Measurements from ENCODE around the gene LYSMD1. TPM values are rescaled to one million over a fixed set of nuclear protein-coding genes. Genes with fewer than 3 reads are reported as not detected.
"Not testable (repeated sequence)": the region's sequence is repeated elsewhere in the genome, so short reads cannot be mapped to it uniquely, and the experiment has no call there.

LYSMD1 gene
- total and polyA plus RNA-seq, 5 experiments from 2014 or later: 0.23 to 4.5 (median 1.4) TPM; not detected in 1

DNA sequence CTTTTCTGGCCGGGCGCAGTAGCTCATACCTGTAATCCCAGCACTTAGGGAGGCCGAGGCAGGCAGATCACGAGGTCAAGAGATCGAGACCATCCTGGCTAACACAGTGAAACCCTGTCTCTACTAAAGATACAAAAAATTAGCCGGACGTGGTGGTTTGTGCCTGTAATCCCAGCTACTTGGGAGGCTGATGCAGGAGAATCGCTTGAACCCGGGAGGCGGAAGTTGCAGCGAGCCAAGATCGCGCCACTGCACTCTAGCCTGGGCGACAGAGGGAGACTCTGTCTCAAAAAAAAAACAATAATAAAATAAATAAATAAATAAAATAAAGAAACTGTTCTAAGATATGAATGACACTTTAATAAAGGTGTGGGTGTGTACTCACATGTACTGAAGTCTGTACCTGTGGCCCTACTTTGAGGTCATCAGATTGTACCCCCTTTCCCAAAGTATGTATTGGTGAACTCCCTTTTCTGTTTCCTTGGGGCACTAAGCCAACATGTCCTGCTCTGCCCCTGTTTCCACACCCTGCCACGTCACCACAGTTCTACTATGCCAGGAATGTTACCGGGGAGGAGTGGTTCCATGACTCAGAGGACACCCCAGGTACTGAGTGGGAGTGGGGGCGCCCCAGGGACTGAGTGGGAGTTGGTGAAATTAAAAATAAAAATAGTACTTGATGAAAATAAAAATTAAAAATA is 29.3 kb upstream of the LYSMD1 start:
- POLR2A ChIA-PET: interaction anchor here (0.6 to 0.8 kb wide), 3 partner anchors 17 to 163 kb away, joined by 3 to 7 read pairs (median 4); no protein-coding TSS in a partner anchor
- H3K27ac Mint-ChIP-seq: not testable (repeated sequence)

DNA sequence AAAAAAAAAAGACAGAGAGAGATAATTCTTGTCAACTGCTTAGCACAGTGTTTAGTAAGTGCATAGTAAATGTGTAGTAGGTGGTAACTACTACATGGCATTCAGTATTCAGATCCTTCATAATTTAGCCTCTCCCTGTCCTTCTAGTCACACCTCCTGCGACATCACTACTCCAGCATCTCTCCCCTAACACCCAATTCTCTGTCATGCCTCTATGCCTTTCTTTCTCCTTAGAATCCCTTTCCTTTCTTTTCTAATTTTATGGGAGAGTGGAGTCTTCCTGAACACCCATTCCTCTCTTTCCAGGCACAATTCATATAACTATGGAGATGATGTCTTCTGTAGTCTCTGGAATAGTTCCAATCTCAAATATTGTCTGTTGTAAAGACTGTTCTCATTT is 28.2 kb upstream of the LYSMD1 start:
- Mint-ChIP-seq H3K9me3 (no peaks in the 10 kb centered on the region), H3K36me3 (peaks cover 0 to 4% (median 0%) of the 10 kb centered on the region in 3 donors), H3K4me1 (peaks cover 22 to 37% (median 33%) of the 10 kb centered on the region in 4 donors), H3K27me3 (peaks cover 0 to 3% (median 0%) of the 10 kb centered on the region in 5 donors), H3K27ac (no peak overlapping the region), H3K4me3 (no peak overlapping the region)
- ATAC-seq (no peak), DNase-seq (no peak)
- POLR2A ChIA-PET: interaction anchor here (0.6 kb wide), 1 partner anchor 81 kb away, joined by 3 read pairs; no protein-coding TSS in a partner anchor

More for the DNA sequence above, 29.3 kb upstream of the LYSMD1 start:
- peaks cover 27 to 37% (median 34%) of the 10 kb centered on the region in 4 donors for H3K4me1 Mint-ChIP-seq
- not testable (repeated sequence) for ATAC-seq, H3K27me3 Mint-ChIP-seq, H3K9me3 Mint-ChIP-seq, H3K36me3 Mint-ChIP-seq, DNase-seq
- peak overlapping the region in 1 of 10 donors; percentile 39 for H3K4me3 Mint-ChIP-seq

- DNase-seq: no peak
- peaks cover 0 to 2% (median 0%) of the 10 kb centered on the region in 3 donors for H3K36me3 Mint-ChIP-seq
- H3K9me3 Mint-ChIP-seq: no peaks in the 10 kb centered on the region
- H3K4me1 Mint-ChIP-seq: peaks cover 21 to 40% (median 32%) of the 10 kb centered on the region in 4 donors
- peaks cover 0 to 2% (median 0%) of the 10 kb centered on the region in 5 donors for H3K27me3 Mint-ChIP-seq
- no peak overlapping the region for H3K27ac Mint-ChIP-seq
- ATAC-seq: no peak
- H3K4me3 Mint-ChIP-seq: no peak overlapping the region
- POLR2A ChIA-PET: interaction anchor here (0.6 kb wide), 2 partner anchors 69 to 82 kb away, joined by 3 to 6 read pairs; no protein-coding TSS in a partner anchor
Measured at GRCh38 chr1:151193304-151193703, 27.6 kb upstream of the LYSMD1 start.

DNA sequence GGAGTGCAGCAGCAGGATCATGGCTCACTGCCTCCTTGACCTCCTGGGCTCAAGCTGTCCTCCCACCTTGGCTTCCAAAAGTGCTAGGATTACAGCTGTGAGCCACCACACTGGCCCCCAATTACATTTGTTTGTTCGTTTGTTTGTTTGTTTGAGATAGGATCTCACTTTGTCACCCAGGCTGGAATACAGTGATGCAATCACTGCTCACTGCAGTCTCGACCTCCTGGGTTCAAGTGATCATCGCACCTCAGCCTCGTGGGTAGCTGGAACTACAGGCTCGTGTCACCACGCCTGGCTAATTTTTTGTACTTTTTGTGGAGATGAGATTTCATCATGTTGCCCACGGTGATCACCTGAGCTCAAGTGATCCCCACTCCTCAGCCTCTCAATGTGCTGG is 26.3 kb upstream of the LYSMD1 start:
- H3K4me1 Mint-ChIP-seq: peaks cover 17 to 41% (median 32%) of the 10 kb centered on the region in 4 donors
- H3K9me3 Mint-ChIP-seq: no peaks in the 10 kb centered on the region
- no peak overlapping the region for H3K27ac Mint-ChIP-seq
- H3K27me3 Mint-ChIP-seq: peaks cover 0 to 2% (median 0%) of the 10 kb centered on the region in 5 donors
- no peaks in the 10 kb centered on the region for H3K36me3 Mint-ChIP-seq
- no peak for ATAC-seq
- POLR2A ChIA-PET: interaction anchor here (0.6 to 0.7 kb wide), 4 partner anchors 44 to 135 kb away, joined by 3 read pairs; partner anchors contain the start of gene PI4KB
- peak overlapping the region in 1 of 10 donors; percentile 34 for H3K4me3 Mint-ChIP-seq
- no peak for DNase-seq

DNA sequence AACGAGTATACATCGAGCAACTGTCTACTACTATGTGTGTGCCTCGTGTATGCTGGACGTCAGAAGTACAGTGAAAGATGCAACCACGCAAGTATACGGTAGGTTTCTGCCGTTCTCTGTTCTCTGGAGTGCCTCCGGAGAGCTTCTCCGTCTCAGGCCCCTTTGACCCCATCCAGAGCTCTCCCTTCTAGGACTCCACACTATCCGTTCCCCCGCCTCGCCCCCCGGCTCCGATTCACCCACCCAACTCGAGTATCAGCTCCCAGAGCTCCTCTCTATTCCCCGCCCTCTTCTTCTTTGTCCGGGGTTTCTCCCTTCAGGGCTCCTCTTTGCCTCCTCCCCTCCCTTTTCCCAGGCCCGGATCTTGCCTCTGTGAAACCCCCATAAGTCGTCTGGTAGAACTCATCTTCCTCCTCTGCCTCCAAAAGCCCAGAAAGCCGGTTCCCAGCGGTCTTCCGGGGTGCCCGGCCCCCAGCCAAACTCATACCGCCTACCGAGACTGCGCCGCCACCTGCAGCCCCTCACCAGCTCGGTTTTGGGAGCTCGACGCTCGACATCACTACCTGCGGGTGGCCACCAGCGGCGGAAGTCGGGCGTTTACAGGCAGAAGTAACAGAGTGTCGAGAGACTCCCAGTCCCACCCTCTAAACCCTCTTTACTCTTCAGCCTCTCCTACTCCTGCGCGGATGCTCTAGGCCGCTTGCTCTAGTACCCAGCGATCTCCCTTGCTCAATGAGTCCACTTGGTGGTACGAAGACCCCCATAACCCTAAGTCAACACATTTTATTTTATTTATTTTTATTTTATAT is 24.1 kb upstream of the LYSMD1 start, which contains the start of gene VPS72:
Gene VPS72 (minus strand): TSS at position 561 of the 809 bp plus-strand sequence. CDS start 76 bp downstream, at position 485.
- DNase-seq: peak; percentile 75 to 91 (median 82)
- POLR2A ChIA-PET: interaction anchor here (0.6 to 2.4 kb wide), 20 partner anchors 9 to 209 kb away, joined by 3 to 41 read pairs (median 5); partner anchors contain the start of genes LYSMD1, PI4KB, PIP5K1A and PSMB4
- H3K4me3 Mint-ChIP-seq: peak within 1 kb of the TSS; percentile 91 to 100 (median 99)
- no peaks in the 10 kb centered on the region for H3K27me3 Mint-ChIP-seq
- H3K9me3 Mint-ChIP-seq: no peaks in the 10 kb centered on the region
- peak within 1 kb of the TSS; percentile 96 to 100 (median 98) for H3K27ac Mint-ChIP-seq
- H3K36me3 Mint-ChIP-seq: peaks cover 0 to 13% (median 0%) of the 10 kb centered on the region in 3 donors
- ATAC-seq: peak; percentile 92 to 93
- peaks cover 14 to 43% (median 33%) of the 10 kb centered on the region in 4 donors for H3K4me1 Mint-ChIP-seq

GRCh38 chr1:151188667-151189066 is 23.0 kb upstream of the LYSMD1 start:
- H3K27ac Mint-ChIP-seq: peak overlapping the region in 7 of 10 donors; percentile 16 to 100 (median 53)
- H3K4me3 Mint-ChIP-seq: peak overlapping the region; percentile 91 to 100 (median 99)
- DNase-seq, H3K9me3 Mint-ChIP-seq, ATAC-seq, H3K27me3 Mint-ChIP-seq: not testable (repeated sequence)
- POLR2A ChIA-PET: interaction anchor here (0.6 to 2.4 kb wide), 4 partner anchors 9 to 164 kb away, joined by 3 to 41 read pairs (median 5); partner anchors contain the start of genes PI4KB and TNFAIP8L2
- H3K36me3 Mint-ChIP-seq: peaks cover 0 to 25% (median 3%) of the 10 kb centered on the region in 3 donors
- H3K4me1 Mint-ChIP-seq: peaks cover 16 to 43% (median 33%) of the 10 kb centered on the region in 4 donors

GRCh38 chr1:151187205-151187604 is 21.5 kb upstream of the LYSMD1 start:
- DNase-seq (no peak), ATAC-seq (no peak)
- H3K9me3 Mint-ChIP-seq: no peaks in the 10 kb centered on the region
- peaks cover 19 to 43% (median 33%) of the 10 kb centered on the region in 4 donors for H3K4me1 Mint-ChIP-seq
- peaks cover 8 to 39% (median 11%) of the 10 kb centered on the region in 3 donors for H3K36me3 Mint-ChIP-seq
- H3K4me3 Mint-ChIP-seq: peak overlapping the region in 2 of 10 donors; percentile 23 to 74
- POLR2A ChIA-PET: no interaction called here
- peak overlapping the region in 1 of 10 donors; percentile 29 for H3K27ac Mint-ChIP-seq
- H3K27me3 Mint-ChIP-seq: no peaks in the 10 kb centered on the region

DNA sequence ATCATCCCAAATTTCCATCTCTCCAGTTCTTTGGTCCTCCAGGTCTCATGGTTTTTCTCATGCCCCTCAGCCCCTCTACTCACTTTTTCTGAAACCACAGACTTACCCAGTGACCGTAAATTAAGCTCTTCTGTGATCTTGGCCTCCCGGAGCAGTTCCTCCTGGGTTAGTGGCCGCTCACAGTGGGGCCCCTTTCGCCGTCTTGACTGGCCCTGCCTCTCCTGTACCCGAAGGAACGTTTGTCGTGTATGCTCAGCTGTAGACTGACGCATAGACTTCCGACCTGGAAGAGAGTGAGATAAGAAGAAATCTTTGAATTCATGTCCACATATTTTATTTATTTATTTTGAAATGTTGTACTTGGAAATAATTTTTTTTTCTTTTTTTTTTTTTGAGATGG is 18.5 kb upstream of the LYSMD1 start:
- ATAC-seq (no peak), DNase-seq (no peak)
- H3K27ac Mint-ChIP-seq: peak overlapping the region in 2 of 10 donors; percentile 41 to 89
- peaks cover 17 to 28% (median 20%) of the 10 kb centered on the region in 4 donors for H3K4me1 Mint-ChIP-seq
- POLR2A ChIA-PET: interaction anchor here (0.8 kb wide), 1 partner anchor 14 kb away, joined by 3 read pairs; no protein-coding TSS in a partner anchor
- H3K9me3 Mint-ChIP-seq: no peaks in the 10 kb centered on the region
- no peak overlapping the region for H3K4me3 Mint-ChIP-seq
- no peaks in the 10 kb centered on the region for H3K27me3 Mint-ChIP-seq
- peaks cover 15 to 68% (median 16%) of the 10 kb centered on the region in 3 donors for H3K36me3 Mint-ChIP-seq

GRCh38 chr1:151176514-151177045 is 10.9 kb upstream of the LYSMD1 start:
- Mint-ChIP-seq H3K36me3 (peaks cover 5 to 83% (median 13%) of the 10 kb centered on the region in 3 donors), H3K4me1 (peaks cover 0 to 16% (median 7%) of the 10 kb centered on the region in 4 donors), H3K9me3 (no peaks in the 10 kb centered on the region), H3K4me3 (no peak overlapping the region), H3K27me3 (no peaks in the 10 kb centered on the region), H3K27ac (peak overlapping the region in 4 of 10 donors; percentile 8 to 73 (median 40))
- ATAC-seq (no peak), DNase-seq (no peak)
- POLR2A ChIA-PET: interaction anchor here (1.7 to 3.1 kb wide), 2 partner anchors 10 to 19 kb away, joined by 10 to 15 read pairs; partner anchors contain the start of genes LYSMD1 and SCNM1

- POLR2A ChIA-PET: interaction anchor here (1.7 to 3.1 kb wide), 2 partner anchors 9 to 18 kb away, joined by 10 to 15 read pairs; partner anchors contain the start of genes LYSMD1 and SCNM1
- H3K27ac Mint-ChIP-seq: peak within 1 kb of the TSS in 9 of 10 donors; percentile 8 to 80 (median 57)
- H3K4me1 Mint-ChIP-seq: peaks cover 0 to 14% (median 6%) of the 10 kb centered on the region in 4 donors
- H3K36me3 Mint-ChIP-seq: peaks cover 4 to 83% (median 13%) of the 10 kb centered on the region in 3 donors
- no peak within 1 kb of the TSS for H3K4me3 Mint-ChIP-seq
- peak; percentile 73 to 78 for ATAC-seq
- H3K27me3 Mint-ChIP-seq: no peaks in the 10 kb centered on the region
- no peak for DNase-seq
- H3K9me3 Mint-ChIP-seq: no peaks in the 10 kb centered on the region
Measured at GRCh38 chr1:151175863-151176262, 10.2 kb upstream of the LYSMD1 start, which contains the start of gene TMOD4. Gene TMOD4, minus strand, starts transcription at chr1:151175981. Its CDS starts 1,106 bp downstream, at chr1:151174875.

DNA sequence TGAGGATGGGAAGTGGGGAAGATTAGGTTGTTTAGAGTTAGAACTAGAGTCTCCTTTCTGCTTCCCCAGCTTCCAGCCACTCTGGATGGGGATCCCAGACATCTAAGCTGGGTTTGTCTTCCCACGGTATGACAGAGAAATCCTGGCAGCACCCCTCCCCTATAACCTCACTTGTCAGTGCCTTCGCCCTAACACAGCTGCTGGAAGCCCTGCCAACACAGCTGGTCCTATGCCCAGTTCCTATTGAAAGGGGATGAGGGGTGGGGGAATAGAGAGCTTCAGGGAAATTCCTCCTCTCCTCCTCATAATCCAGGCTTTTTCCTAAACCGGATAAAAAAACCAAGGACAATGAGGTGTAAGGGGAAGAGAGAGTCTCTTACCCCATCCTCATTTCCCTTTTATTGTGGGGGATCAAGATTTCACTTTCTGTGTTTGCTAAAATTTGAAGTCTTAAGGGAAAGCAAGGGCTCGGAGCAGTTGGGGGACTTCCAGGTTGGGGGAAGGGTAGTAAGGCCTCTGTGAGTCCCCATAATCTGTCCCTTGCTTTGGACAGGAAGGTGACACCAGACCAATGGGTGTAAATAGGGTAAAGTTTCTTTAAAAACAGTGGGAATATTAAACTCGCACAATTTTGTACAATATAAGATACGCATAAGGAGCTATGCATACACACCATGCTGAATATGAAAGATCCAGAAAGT is 9.5 kb upstream of the LYSMD1 start:
- H3K4me1 Mint-ChIP-seq: peaks cover 0 to 13% (median 7%) of the 10 kb centered on the region in 4 donors
- ATAC-seq (no peak), DNase-seq (no peak)
- H3K9me3 Mint-ChIP-seq: no peaks in the 10 kb centered on the region
- POLR2A ChIA-PET: interaction anchor here (1.7 to 3.1 kb wide), 2 partner anchors 9 to 17 kb away, joined by 10 to 15 read pairs; partner anchors contain the start of genes LYSMD1 and SCNM1
- H3K27me3 Mint-ChIP-seq: no peaks in the 10 kb centered on the region
- peak overlapping the region in 5 of 10 donors; percentile 25 to 80 (median 57) for H3K27ac Mint-ChIP-seq
- peaks cover 0 to 79% (median 10%) of the 10 kb centered on the region in 3 donors for H3K36me3 Mint-ChIP-seq
- H3K4me3 Mint-ChIP-seq: no peak overlapping the region

All from naive thymus-derived CD8-positive, alpha-beta T cell (primary cell).